ENCODE data around the gene EIF2S2. TPM values are rescaled to one million over a fixed set of nuclear protein-coding genes. Genes with fewer than 3 reads are reported as not detected.

Gene EIF2S2
- total and polyA plus RNA-seq, 2 donors (not counting 1 experiment from before 2014, with no cell fraction given): 108 to 140 TPM

- no peak overlapping the region for H3K4me2 ChIP-seq (ENCODE audit: extremely low read depth, insufficient read depth, low read length)
- no peak for DNase-seq (ENCODE audit: low read depth in 2 of 2)
- H4K20me1 ChIP-seq (ENCODE audit: control insufficient read depth, extremely low read depth, insufficient read depth, low read length): no peaks in the 10 kb centered on the region
- TF ChIP-seq EZH2 (IDR thresholded peaks at IDR 0.05; ENCODE audit: low read length, missing control alignments) (no peak), CTCF (conservative IDR thresholded peaks at IDR 0.05 in 1 of 2, IDR thresholded peaks at IDR 0.05 in 1 of 2; ENCODE audit: low read depth in 1 of 2, low read length in 2 of 2) (no peak)
- H3K9ac ChIP-seq (ENCODE audit: insufficient read depth, low read length): no peak overlapping the region
- no peaks in the 10 kb centered on the region for H3K36me3 ChIP-seq (ENCODE audit: control insufficient read depth, insufficient read depth, low read length)
- peaks cover 42% of the 10 kb centered on the region for H3K79me2 ChIP-seq (ENCODE audit: control insufficient read depth, insufficient read depth, low read length)
- no peak overlapping the region for H3K27ac ChIP-seq (ENCODE audit: insufficient read depth, low read length)
- no peaks in the 10 kb centered on the region for H3K27me3 ChIP-seq (ENCODE audit: control insufficient read depth, insufficient read depth, low read length)
- no peak overlapping the region for H2AFZ ChIP-seq (ENCODE audit: low read length)
- H3K9me3 ChIP-seq (ENCODE audit: control insufficient read depth, insufficient read depth, low read depth, low read length): no peaks in the 10 kb centered on the region
- H3K4me1 ChIP-seq (ENCODE audit: control insufficient read depth, extremely low read depth, insufficient read depth, low read length): no peaks in the 10 kb centered on the region
- H3K4me3 ChIP-seq (replicated peaks in 1 of 4; ENCODE audit: control extremely low read depth in 1 of 4, insufficient read depth in 1 of 4, low read depth in 3 of 4, low read length in 4 of 4): no peak overlapping the region
Measured at GRCh38 chr20:34043025-34043424, 69.0 kb downstream of the EIF2S2 start.

GRCh38 chr20:34042262-34042661, 69.8 kb downstream of the EIF2S2 start:
- no peak for DNase-seq (ENCODE audit: low read depth in 2 of 2)
- no peak overlapping the region for H3K4me2 ChIP-seq (ENCODE audit: extremely low read depth, insufficient read depth, low read length)
- peaks cover 3% of the 10 kb centered on the region for H3K4me1 ChIP-seq (ENCODE audit: control insufficient read depth, extremely low read depth, insufficient read depth, low read length)
- H2AFZ ChIP-seq (ENCODE audit: low read length): no peak overlapping the region
- no peaks in the 10 kb centered on the region for H3K9me3 ChIP-seq (ENCODE audit: control insufficient read depth, insufficient read depth, low read depth, low read length)
- no peak overlapping the region for H3K9ac ChIP-seq (ENCODE audit: insufficient read depth, low read length)
- TF ChIP-seq EZH2 (IDR thresholded peaks at IDR 0.05; ENCODE audit: low read length, missing control alignments): no peak
- TF ChIP-seq CTCF (conservative IDR thresholded peaks at IDR 0.05 in 1 of 2, IDR thresholded peaks at IDR 0.05 in 1 of 2; ENCODE audit: low read depth in 1 of 2, low read length in 2 of 2): no peak
- H3K36me3 ChIP-seq (ENCODE audit: control insufficient read depth, insufficient read depth, low read length): no peaks in the 10 kb centered on the region
- H4K20me1 ChIP-seq (ENCODE audit: control insufficient read depth, extremely low read depth, insufficient read depth, low read length): no peaks in the 10 kb centered on the region
- H3K27ac ChIP-seq (ENCODE audit: insufficient read depth, low read length): no peak overlapping the region
- no peak overlapping the region for H3K4me3 ChIP-seq (replicated peaks in 1 of 4; ENCODE audit: control extremely low read depth in 1 of 4, insufficient read depth in 1 of 4, low read depth in 3 of 4, low read length in 4 of 4)
- peaks cover 39% of the 10 kb centered on the region for H3K79me2 ChIP-seq (ENCODE audit: control insufficient read depth, insufficient read depth, low read length)
- H3K27me3 ChIP-seq (ENCODE audit: control insufficient read depth, insufficient read depth, low read length): no peaks in the 10 kb centered on the region

- Histone ChIP-seq H3K9me3 (ENCODE audit: control insufficient read depth, insufficient read depth, low read depth, low read length) (no peaks in the 10 kb centered on the region), H3K9ac (ENCODE audit: insufficient read depth, low read length) (no peak overlapping the region), H3K4me2 (ENCODE audit: extremely low read depth, insufficient read depth, low read length) (no peak overlapping the region), H3K36me3 (ENCODE audit: control insufficient read depth, insufficient read depth, low read length) (no peaks in the 10 kb centered on the region), H3K4me3 (replicated peaks in 1 of 4; ENCODE audit: control extremely low read depth in 1 of 4, insufficient read depth in 1 of 4, low read depth in 3 of 4, low read length in 4 of 4) (no peak overlapping the region), H2AFZ (ENCODE audit: low read length) (no peak overlapping the region), H3K27me3 (ENCODE audit: control insufficient read depth, insufficient read depth, low read length) (no peaks in the 10 kb centered on the region), H3K4me1 (ENCODE audit: control insufficient read depth, extremely low read depth, insufficient read depth, low read length) (peaks cover 7% of the 10 kb centered on the region), H3K27ac (ENCODE audit: insufficient read depth, low read length) (no peak overlapping the region), H3K79me2 (ENCODE audit: control insufficient read depth, insufficient read depth, low read length) (peaks cover 42% of the 10 kb centered on the region), H4K20me1 (ENCODE audit: control insufficient read depth, extremely low read depth, insufficient read depth, low read length) (no peaks in the 10 kb centered on the region)
- no peak for DNase-seq (ENCODE audit: low read depth in 2 of 2)
- no peak for TF ChIP-seq CTCF (conservative IDR thresholded peaks at IDR 0.05 in 1 of 2, IDR thresholded peaks at IDR 0.05 in 1 of 2; ENCODE audit: low read depth in 1 of 2, low read length in 2 of 2)
Measured at GRCh38 chr20:34041226-34041625, 70.8 kb downstream of the EIF2S2 start.
